Endothelial cell of umbilical vein (primary cell): Measurements from ENCODE around the gene SNCAIP. TPM values are rescaled to one million over a fixed set of nuclear protein-coding genes. Genes with fewer than 3 reads are reported as not detected.
"Not testable (repeated sequence)": the region's sequence is repeated elsewhere in the genome, so short reads cannot be mapped to it uniquely, and the experiment has no call there.

Experiments
- BruUV-seq: library from RNA; stranded (reverse); fragments of 400-500 nt; replicated peaks from 2 replicates; lab custom pipeline; 2021; lab: Mats Ljungman, UMichigan
- CTCF ChIA-PET: fragments of 300-600, 350-600 bp; sonication (Branson Sonifier 250); formaldehyde crosslinking; loops from one replicate; lab custom pipeline; 2021; ENCODE audit warnings: antibody characterized with exemption, inconsistent platforms; lab: Charles Lee
- POLR2A ChIA-PET: fragments of 300-600, 350-600 bp; sonication (Branson Sonifier 250); formaldehyde crosslinking; loops from one replicate; lab custom pipeline; 2021; ENCODE audit warnings: antibody characterized with exemption, inconsistent platforms; lab: Charles Lee
- DNase-seq: peaks from one replicate; pipeline ENCODE4 v3.0.0-alpha.2; 2011; ENCODE audit warnings: low read depth, low spot score
- FAIRE-seq: peaks from 2 replicates; lab custom pipeline; 2011; peaks lifted over from hg19 to GRCh38; lab: Jason Lieb, UNC
- H2AFZ ChIP-seq: 2 replicates; pipeline ENCODE4 v1.6.0; 2012; ENCODE audit warnings: low read depth, low read length, control low read depth, inconsistent platforms
- H3K27ac ChIP-seq: 2 replicates; pipeline ENCODE4 v1.5.1; 2011; ENCODE audit warnings: low read depth, mild to moderate bottlenecking, control low read depth, low read length, moderate library complexity; ENCODE audit not compliant: insufficient read depth
- H3K27me3 ChIP-seq, 2 experiments: 2 replicates each; pipeline versions ENCODE4 v1.6.0 to v1.6.1; 2011; ENCODE audit warnings: low read length in 2 of 2, mixed read lengths in 1 of 2; ENCODE audit not compliant: control insufficient read depth in 2 of 2, insufficient read depth in 2 of 2
- H3K36me3 ChIP-seq, 2 experiments: 2 replicates in 1 of 2; 3 replicates in 1 of 2; pipeline ENCODE4 v1.5.1; 2011; ENCODE audit warnings: low read length in 2 of 2, mild to moderate bottlenecking in 1 of 2, moderate library complexity in 1 of 2; ENCODE audit not compliant: control insufficient read depth in 2 of 2, insufficient read depth in 2 of 2; ENCODE audit errors: extremely low read depth in 1 of 2
- H3K4me1 ChIP-seq: 3 replicates; pipeline ENCODE4 v1.5.1; 2011; ENCODE audit warnings: mild to moderate bottlenecking, low read length; ENCODE audit not compliant: control insufficient read depth, insufficient read depth; ENCODE audit errors: extremely low read depth
- H3K4me2 ChIP-seq: 2 replicates; pipeline ENCODE4 v1.6.1; 2011; ENCODE audit warnings: low read length, control low read depth, mixed read lengths; ENCODE audit not compliant: insufficient read depth
- H3K4me3 ChIP-seq, 3 experiments: fragments of 200-600 bp in 1 of 3; sonication (generic), shearing (Covaris generic) in 1 of 3; replicated peaks in 1 of 3; 2 replicates each; pipeline ENCODE4 v1.5.1; 2011 to 2016; ENCODE audit warnings: control low read depth in 3 of 3, low read length in 3 of 3, mild to moderate bottlenecking in 2 of 3, inconsistent platforms in 1 of 3, low read depth in 1 of 3, moderate library complexity in 1 of 3; ENCODE audit not compliant: insufficient read depth in 1 of 3
- H3K79me2 ChIP-seq: 2 replicates; pipeline ENCODE4 v1.6.0; 2012; ENCODE audit warnings: low read length, inconsistent platforms; ENCODE audit not compliant: control insufficient read depth, insufficient read depth
- H3K9ac ChIP-seq: replicated peaks from 2 replicates; pipeline ENCODE3; 2011; ENCODE audit warnings: low read length, control low read depth; ENCODE audit not compliant: insufficient read depth; ENCODE audit errors: extremely low read depth
- H3K9me1 ChIP-seq: replicated peaks from 3 replicates; pipeline ENCODE4 v1.6.0; 2011; ENCODE audit warnings: mild to moderate bottlenecking, low read length; ENCODE audit not compliant: control insufficient read depth, insufficient read depth; ENCODE audit errors: extremely low read depth
- H3K9me3 ChIP-seq: replicated peaks from 2 replicates; pipeline ENCODE4 v1.5.1; 2012; ENCODE audit warnings: low read length, inconsistent platforms; ENCODE audit not compliant: control insufficient read depth, insufficient read depth
- H4K20me1 ChIP-seq: replicated peaks from 2 replicates; pipeline ENCODE3; 2011; ENCODE audit warnings: mild to moderate bottlenecking, low read length; ENCODE audit not compliant: control insufficient read depth, insufficient read depth; ENCODE audit errors: extremely low read depth
- CTCF ChIP-seq, 2 donors: IDR thresholded peaks; 1 replicate in 1 of 2; 2 replicates in 1 of 2; pipeline ENCODE4 v1.5.1; 2011; ENCODE audit warnings: low read length in 2 of 2, mild to moderate bottlenecking in 2 of 2, moderate library complexity in 2 of 2, control low read depth in 1 of 2, inconsistent platforms in 1 of 2, low read depth in 1 of 2; ENCODE audit not compliant: insufficient read depth in 1 of 2; ENCODE audit errors: extremely low read depth in 1 of 2
- EZH2 ChIP-seq: IDR thresholded peaks from 2 replicates; pipeline ENCODE4 v1.6.1; 2012; ENCODE audit warnings: borderline replicate concordance, low read depth, mild to moderate bottlenecking, moderate library complexity, low read length, inconsistent platforms; ENCODE audit not compliant: severe bottlenecking
- FOS ChIP-seq: IDR thresholded peaks from 2 replicates; pipeline ENCODE4 v1.6.1; 2011; ENCODE audit warnings: mild to moderate bottlenecking, low read length, moderate library complexity, borderline replicate concordance; ENCODE audit not compliant: insufficient read depth
- GATA2 ChIP-seq: IDR thresholded peaks from 2 replicates; pipeline ENCODE4 v1.7.0; 2011; ENCODE audit warnings: low read depth, mild to moderate bottlenecking, moderate library complexity, mixed read lengths, low read length; ENCODE audit not compliant: insufficient read length, insufficient read depth
- JUN ChIP-seq: IDR thresholded peaks from 2 replicates; pipeline ENCODE4 v1.6.1; 2011; ENCODE audit warnings: borderline replicate concordance, low read depth; ENCODE audit not compliant: insufficient read length, insufficient read depth
- MYC ChIP-seq: IDR thresholded peaks from one replicate; pipeline ENCODE4 v1.6.1; 2011; ENCODE audit warnings: mild to moderate bottlenecking, low read depth, low read length
- POLR2A ChIP-seq: IDR thresholded peaks from 2 replicates; pipeline ENCODE4 v1.6.1; 2012; ENCODE audit warnings: low read depth, mild to moderate bottlenecking, control low read depth, low read length
- POLR2AphosphoS5 ChIP-seq: IDR thresholded peaks from 2 replicates; pipeline ENCODE4 v1.6.1; 2012; ENCODE audit warnings: low read depth, mild to moderate bottlenecking, control low read depth, low read length, moderate library complexity; ENCODE audit not compliant: insufficient read depth
- dilution Hi-C: fragments of 300-500 bp; cut with MboI; formaldehyde crosslinking; loops from one replicate; pipeline ENCODE4 v1.15.0; 2019; ENCODE audit warnings: low sequenced_read_pairs; ENCODE audit not compliant: extremely low pct_ligation_motif_present
- intact Hi-C: fragments of 100-400 bp; cut with micrococcal nuclease; formaldehyde crosslinking; loops from one replicate; pipeline ENCODE4 v1.10.0; 2022
- polyA plus RNA-seq, 4 experiments: library from polyadenylated mRNA; depleted of rRNA in 3 of 4; stranded (reverse) in 3 of 4; unstranded in 1 of 4; fragments of >200 nt; gene quantifications; 2 replicates each; pipeline versions ENCODE4 v1.2.1 to v1.2.3, GENCODE V29; 2011 to 2012; ENCODE audit warnings: missing spikeins in 1 of 4
- total RNA-seq: library from RNA; stranded (reverse); gene quantifications from 2 replicates; pipeline ENCODE4 v1.2.3, GENCODE V29; 2021
- TF ChIP-seq, protein P1 (sequence below): IDR thresholded peaks from 2 replicates; pipeline ENCODE4 v1.6.1; 2011; ENCODE audit not compliant: insufficient read depth, insufficient read length

Gene SNCAIP
- total and polyA plus RNA-seq, 2 donors (not counting 3 experiments of a cell fraction or from before 2014, with no cell fraction given) = 13.1 to 42.0 TPM

DNA sequence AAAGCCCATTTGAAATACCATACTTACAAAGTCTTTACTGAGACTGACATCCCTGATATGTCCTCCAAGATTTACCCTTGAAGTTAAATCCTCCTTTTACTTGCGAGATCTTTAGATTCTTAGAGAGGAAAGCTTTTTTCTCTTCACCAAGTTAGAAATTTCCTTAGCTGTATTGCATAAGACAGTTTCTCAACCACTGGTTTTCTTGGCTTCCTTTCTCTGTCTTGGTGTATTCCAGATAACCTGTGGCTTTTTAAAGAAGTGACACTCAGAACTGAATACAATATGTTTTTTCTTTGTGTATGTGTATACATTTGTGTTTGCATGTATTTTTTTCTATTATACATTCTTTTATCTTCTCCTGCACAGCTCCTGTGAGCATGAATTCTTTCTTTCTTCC is 65.0 kb downstream of the SNCAIP start:
- POLR2A ChIA-PET = no interaction called here
- Histone ChIP-seq H2AFZ (no peak overlapping the region), H4K20me1 (no peaks in the 10 kb centered on the region), H3K36me3 (no peaks in the 10 kb centered on the region), H3K9me3 (no peaks in the 10 kb centered on the region), H3K4me2 (no peak overlapping the region), H3K27me3 (no peaks in the 10 kb centered on the region), H3K9ac (no peak overlapping the region), H3K4me3 (no peak overlapping the region), H3K4me1 (no peaks in the 10 kb centered on the region), H3K79me2 (no peaks in the 10 kb centered on the region), H3K9me1 (no peaks in the 10 kb centered on the region), H3K27ac (no peak overlapping the region)
- FAIRE-seq (no peak), DNase-seq (no peak)
- intact Hi-C loops (no loop called here), dilution Hi-C loops (no loop called here)
- no TSS peak for BruUV-seq
- TF ChIP-seq EZH2 (no peak), JUN (no peak), POLR2A (no peak), CTCF (IDR thresholded peaks at IDR 0.05; ENCODE audit: extremely low read depth in 1 of 2, insufficient read depth in 1 of 2, low read depth in 1 of 2, low read length in 2 of 2) (no peak), MYC (no peak), GATA2 (no peak), FOS (no peak), POLR2AphosphoS5 (no peak)
- TF ChIP-seq, protein P1, sequence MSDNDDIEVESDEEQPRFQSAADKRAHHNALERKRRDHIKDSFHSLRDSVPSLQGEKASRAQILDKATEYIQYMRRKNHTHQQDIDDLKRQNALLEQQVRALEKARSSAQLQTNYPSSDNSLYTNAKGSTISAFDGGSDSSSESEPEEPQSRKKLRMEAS = no peak
- CTCF ChIA-PET = no interaction called here

DNA sequence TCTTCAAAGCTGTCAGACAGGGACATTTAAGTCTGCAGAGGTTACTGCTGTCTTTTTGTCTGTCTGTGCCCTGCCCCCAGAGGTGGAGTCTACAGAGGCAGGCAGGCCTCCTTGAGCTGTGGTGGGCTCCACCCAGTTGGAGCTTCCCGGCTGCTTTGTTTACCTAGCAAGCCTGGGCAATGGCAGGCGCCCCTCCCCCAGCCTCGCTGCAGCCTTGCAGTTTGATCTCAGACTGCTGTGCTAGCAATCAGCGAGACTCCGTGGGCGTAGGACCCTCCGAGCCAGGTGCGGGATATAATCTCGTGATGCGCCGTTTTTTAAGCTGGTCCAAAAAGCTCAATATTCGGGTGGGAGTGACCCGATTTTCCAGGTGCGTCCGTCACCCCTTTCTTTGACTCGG is 70.9 kb downstream of the SNCAIP start:
- H3K27me3 ChIP-seq, CTCF ChIA-PET, FAIRE-seq, dilution Hi-C loops, H3K9ac ChIP-seq, H3K4me1 ChIP-seq, H3K79me2 ChIP-seq, H3K36me3 ChIP-seq, H3K27ac ChIP-seq, DNase-seq, intact Hi-C loops, H4K20me1 ChIP-seq, POLR2A ChIA-PET, H3K4me2 ChIP-seq, H3K9me1 ChIP-seq, BruUV-seq, H2AFZ ChIP-seq, H3K9me3 ChIP-seq, H3K4me3 ChIP-seq: not testable (repeated sequence)
